Body of pancreas (tissue), 4 donors: ENCODE results near the gene CCDC33.

Experiments
- CTCF ChIP-seq, 7 experiments: fragments of 450-650 bp in 4 of 7; fragments of 200-600 bp in 3 of 7; sonication (generic) in 3 of 7; IDR thresholded peaks; one replicate each; pipeline ENCODE4 v1.5.1; 2016 to 2019; ENCODE audit warnings: antibody characterized with exemption in 7 of 7
- POLR2A ChIP-seq, 3 donors: fragments of 450-650 bp; IDR thresholded peaks; one replicate each; pipeline ENCODE4 v1.6.1; 2016; ENCODE audit warnings: antibody characterized with exemption in 3 of 3, mild to moderate bottlenecking in 2 of 3

GRCh38 chr15:74343127-74343796, 107.1 kb downstream of the CCDC33 start:
- no peak for TF ChIP-seq POLR2A (IDR thresholded peaks at IDR 0.05)
- no peak for TF ChIP-seq CTCF (IDR thresholded peaks at IDR 0.05)
